GM19328 (cell line): ENCODE measurements around the gene GAB4.
"Not testable (repeated sequence)": the region's sequence is repeated elsewhere in the genome, so short reads cannot be mapped to it uniquely, and the experiment has no call there.

Experiments
- ATAC-seq: cut with Tn5 transposase; IDR thresholded peaks from one replicate; pipeline ENCODE4 v1.9.1; 2021; ENCODE audit warnings: mild to moderate bottlenecking, moderate library complexity; ENCODE audit not compliant: unreplicated experiment

The GAB4 gene

GRCh38 chr22:17007852-17008731 lies at the start of gene GAB4:
GAB4 (minus strand) TSS chr22:17008222; CDS start chr22:17008114, 108 bp downstream.
- no peak for ATAC-seq

GRCh38 chr22:17056807-17057206 lies 48.8 kb upstream of the GAB4 start:
- no peak for ATAC-seq

GRCh38 chr22:17056058-17056457 lies 48.0 kb upstream of the GAB4 start:
- ATAC-seq: no peak

GRCh38 chr22:17047656-17048055 lies 39.6 kb upstream of the GAB4 start:
- no peak for ATAC-seq

- ATAC-seq: no peak
Observed at GRCh38 chr22:17046566-17047348, 38.7 kb upstream of the GAB4 start.

- ATAC-seq: no peak
Observed at GRCh38 chr22:17043521-17043920, 35.5 kb upstream of the GAB4 start.

- ATAC-seq: peak; percentile 69
Observed at GRCh38 chr22:17036842-17037711, 29.1 kb upstream of the GAB4 start.

- peak; percentile 10 for ATAC-seq
Observed at GRCh38 chr22:17035976-17036841, 28.2 kb upstream of the GAB4 start.

- no peak for ATAC-seq
Observed at GRCh38 chr22:17035246-17035645, 27.2 kb upstream of the GAB4 start.

GRCh38 chr22:17034532-17034931 lies 26.5 kb upstream of the GAB4 start:
- not testable (repeated sequence) for ATAC-seq

- not testable (repeated sequence) for ATAC-seq
Observed at GRCh38 chr22:17032277-17032676, 24.3 kb upstream of the GAB4 start.

GRCh38 chr22:17024380-17024779 lies 16.4 kb upstream of the GAB4 start:
- ATAC-seq: not testable (repeated sequence)

GRCh38 chr22:17015552-17015951 lies 7.5 kb upstream of the GAB4 start:
- not testable (repeated sequence) for ATAC-seq

- not testable (repeated sequence) for ATAC-seq
Observed at GRCh38 chr22:17014101-17014440, 6.0 kb upstream of the GAB4 start.

GRCh38 chr22:17013396-17014100 lies 5.5 kb upstream of the GAB4 start:
- no peak for ATAC-seq

- ATAC-seq: no peak
Observed at GRCh38 chr22:17012267-17012666, 4.2 kb upstream of the GAB4 start.

- no peak for ATAC-seq
Observed at GRCh38 chr22:17009640-17010291, 1.7 kb upstream of the GAB4 start.

GRCh38 chr22:17007257-17007656 lies 765 bp downstream of the GAB4 start:
- ATAC-seq: no peak

GRCh38 chr22:16989915-16990314 lies 18.1 kb downstream of the GAB4 start:
- no peak for ATAC-seq
